AG09309 (cell line): ENCODE results near the gene ETV6.

Experiments used
- DNase-seq: peaks from one replicate; pipeline ENCODE4 v3.0.0-alpha.2; 2010; ENCODE audit warnings: low read depth
- H3K4me3 ChIP-seq: 2 replicates; pipeline ENCODE4 v1.5.1; 2011; ENCODE audit warnings: mild to moderate bottlenecking, low read depth, low read length, moderate library complexity; ENCODE audit not compliant: control insufficient read depth
- CTCF ChIP-seq: IDR thresholded peaks from 2 replicates; pipeline ENCODE4 v1.5.1; 2011; ENCODE audit warnings: mild to moderate bottlenecking, low read depth, low read length, inconsistent platforms; ENCODE audit not compliant: insufficient read depth, control insufficient read depth; ENCODE audit errors: missing control alignments

The ETV6 gene

GRCh38 chr12:11869406-11869805 is 219.9 kb downstream of the ETV6 start:
- no peak for TF ChIP-seq CTCF
- DNase-seq: no peak
- no peak overlapping the region for H3K4me3 ChIP-seq

- H3K4me3 ChIP-seq: no peak overlapping the region
- TF ChIP-seq CTCF: no peak
- no peak for DNase-seq
Measured at GRCh38 chr12:11870041-11870451, 220.6 kb downstream of the ETV6 start.

GRCh38 chr12:11872055-11872454 is 222.6 kb downstream of the ETV6 start:
- TF ChIP-seq CTCF: no peak

GRCh38 chr12:11875414-11875935 is 226.0 kb downstream of the ETV6 start:
- DNase-seq: no peak
- TF ChIP-seq CTCF: no peak
- no peak overlapping the region for H3K4me3 ChIP-seq

More at GRCh38 chr12:11872055-11872454, 222.6 kb downstream of the ETV6 start:
- DNase-seq: no peak
- no peak overlapping the region for H3K4me3 ChIP-seq

GRCh38 chr12:11876307-11876706 is 226.8 kb downstream of the ETV6 start:
- no peak for TF ChIP-seq CTCF
- no peak overlapping the region for H3K4me3 ChIP-seq
- no peak for DNase-seq

- no peak for TF ChIP-seq CTCF
- DNase-seq: no peak
- no peak overlapping the region for H3K4me3 ChIP-seq
Measured at GRCh38 chr12:11877102-11877826, 227.8 kb downstream of the ETV6 start.
